Erythroblast (primary cell): ENCODE results near the gene PTPRR.

Experiments
- GATA1 ChIP-seq: IDR thresholded peaks from 2 replicates; pipeline ENCODE4 v1.6.1; 2011; ENCODE audit warnings: low read depth, mild to moderate bottlenecking, control low read depth, low read length, moderate library complexity
- POLR2A ChIP-seq: IDR thresholded peaks from 2 replicates; pipeline ENCODE4 v1.6.1; 2011; ENCODE audit warnings: mild to moderate bottlenecking, low read length

DNA sequence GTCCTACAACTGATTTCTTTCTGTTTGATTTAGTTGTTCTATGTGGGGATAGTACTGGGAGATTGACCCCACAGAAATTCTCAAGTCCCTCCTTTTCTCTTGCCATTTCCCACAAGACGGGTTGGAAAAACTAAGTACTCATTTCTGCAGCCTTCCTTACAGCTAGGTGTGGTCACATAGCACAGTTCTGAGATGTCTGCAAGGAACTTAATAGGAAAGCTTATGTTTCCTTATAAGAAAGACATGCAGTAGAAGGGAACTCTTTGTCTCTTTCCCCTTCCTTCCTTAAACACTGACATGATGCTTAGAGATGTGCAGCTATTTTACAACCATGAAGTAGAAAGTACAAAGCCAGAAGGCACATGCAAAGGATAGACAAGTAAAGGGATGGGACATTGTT lies 113.7 kb downstream of the PTPRR start:
- TF ChIP-seq POLR2A (no peak), GATA1 (no peak)
